GM21528 (cell line): ENCODE results near the gene ANTKMT.

ENCODE experiments used
- ATAC-seq: cut with Tn5 transposase; IDR thresholded peaks from one replicate; pipeline ENCODE4 v1.9.1; 2021; ENCODE audit warnings: mild to moderate bottlenecking, moderate library complexity; ENCODE audit not compliant: unreplicated experiment, low FRiP score

Gene ANTKMT

GRCh38 chr16:726188-726437 lies 5.2 kb downstream of the ANTKMT start:
- ATAC-seq: no peak

GRCh38 chr16:726438-727290 lies 5.7 kb downstream of the ANTKMT start, which contains the start of the genes CCDC78 and HAGHL:
CCDC78 (minus strand) TSS chr16:726443; CDS start chr16:726367, 76 bp downstream.
HAGHL (plus strand) TSS chr16:727106; CDS start chr16:727510, 404 bp downstream.
- no peak for ATAC-seq

- ATAC-seq: no peak
Measured at GRCh38 chr16:727291-727977, 6.5 kb downstream of the ANTKMT start.

- ATAC-seq: no peak
Measured at GRCh38 chr16:728131-728889, 7.4 kb downstream of the ANTKMT start.

- no peak for ATAC-seq
Measured at GRCh38 chr16:728890-729744, 8.2 kb downstream of the ANTKMT start.

GRCh38 chr16:729768-730665 lies 9.1 kb downstream of the ANTKMT start:
- ATAC-seq: no peak

- ATAC-seq: no peak
Measured at GRCh38 chr16:730666-731509, 9.9 kb downstream of the ANTKMT start.

- ATAC-seq: no peak
Measured at GRCh38 chr16:732332-732731, 11.4 kb downstream of the ANTKMT start.

GRCh38 chr16:732936-733335 lies 12.0 kb downstream of the ANTKMT start:
- no peak for ATAC-seq

GRCh38 chr16:733382-734207 lies 12.6 kb downstream of the ANTKMT start:
- ATAC-seq: no peak

- ATAC-seq: no peak
Measured at GRCh38 chr16:734208-734980, 13.4 kb downstream of the ANTKMT start.

GRCh38 chr16:734981-735881 lies 14.3 kb downstream of the ANTKMT start:
- ATAC-seq: no peak

GRCh38 chr16:735982-736453 lies 15.1 kb downstream of the ANTKMT start:
- no peak for ATAC-seq

GRCh38 chr16:736936-737481 lies 16.1 kb downstream of the ANTKMT start:
- ATAC-seq: no peak
